Measurements from ENCODE around the gene NOTCH4.
"Not testable (repeated sequence)": the region's sequence is repeated elsewhere in the genome, so short reads cannot be mapped to it uniquely, and the experiment has no call there.

The NOTCH4 gene

DNA sequence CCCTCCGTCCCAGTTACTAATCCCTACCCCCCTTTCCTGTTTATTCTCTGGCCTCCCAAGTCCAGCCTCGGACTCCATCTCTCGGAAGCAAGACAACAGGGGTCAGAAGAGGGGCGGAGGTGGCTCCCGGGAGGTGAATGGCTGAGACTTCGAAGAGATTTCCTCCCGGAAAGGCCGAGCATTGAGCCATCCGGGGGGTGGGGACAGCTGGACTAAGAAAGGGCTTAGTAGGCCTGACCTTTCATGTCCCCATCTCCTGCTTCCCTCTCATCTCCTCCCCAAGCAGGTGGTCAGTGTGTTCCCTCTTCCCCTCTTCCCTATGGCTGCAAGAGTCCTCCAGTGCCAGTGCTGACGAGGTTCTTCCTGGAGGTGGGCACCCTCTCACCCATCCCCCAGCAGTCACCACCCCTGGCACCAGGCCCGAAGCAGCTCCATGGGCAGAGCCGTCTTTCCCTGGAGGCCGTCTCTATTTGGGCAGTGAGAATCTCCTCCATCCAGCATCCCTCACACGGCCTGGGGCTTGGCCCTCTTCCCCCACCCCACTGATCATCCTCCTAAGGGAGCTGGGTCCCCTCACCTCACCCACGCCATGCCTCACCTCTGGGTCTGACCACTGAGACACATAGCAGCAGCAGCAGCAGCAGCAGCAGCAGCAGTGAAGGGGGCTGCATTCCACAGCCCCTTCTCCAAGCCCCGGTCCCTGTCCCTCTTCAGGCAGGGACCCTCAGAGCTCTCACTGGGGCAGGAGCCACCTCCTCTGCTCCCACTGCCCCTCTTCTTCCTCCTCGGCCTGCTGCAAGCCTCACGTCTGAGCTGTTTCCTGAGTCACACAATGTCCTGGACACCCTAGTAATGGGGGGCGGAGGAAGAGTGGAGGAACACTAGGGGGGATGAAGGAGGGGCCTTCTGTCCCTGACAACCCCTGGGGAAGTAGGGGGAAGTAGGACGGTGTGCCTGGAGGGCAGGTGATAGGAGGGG lies at the start of gene NOTCH4:
Gene NOTCH4, minus strand, starts transcription at position 810 of the 978 bp plus-strand sequence. Its CDS starts 139 bp downstream, at position 671.
- no peak for DNase-seq (ENCODE audit: low read depth)

DNA sequence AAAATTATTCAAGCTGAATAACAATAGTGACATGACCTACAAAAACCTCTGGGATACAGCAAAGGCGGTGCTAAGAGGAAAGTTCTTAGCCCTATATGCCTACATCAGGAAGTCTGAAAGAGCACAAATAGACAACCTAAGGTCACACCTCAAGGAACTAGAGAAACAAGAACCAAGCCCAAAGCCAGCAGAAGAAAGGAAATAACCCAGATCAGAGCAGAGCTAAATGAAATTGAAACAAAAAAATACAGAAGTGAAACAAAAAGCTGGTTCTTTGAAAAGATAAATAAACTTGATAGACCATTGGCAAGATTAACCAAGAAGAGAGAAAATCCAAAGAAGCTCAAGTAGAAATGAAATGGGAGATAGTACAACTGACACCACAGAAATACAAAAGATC lies 47.6 kb upstream of the NOTCH4 start:
- DNase-seq (ENCODE audit: low read depth) = no peak

DNA sequence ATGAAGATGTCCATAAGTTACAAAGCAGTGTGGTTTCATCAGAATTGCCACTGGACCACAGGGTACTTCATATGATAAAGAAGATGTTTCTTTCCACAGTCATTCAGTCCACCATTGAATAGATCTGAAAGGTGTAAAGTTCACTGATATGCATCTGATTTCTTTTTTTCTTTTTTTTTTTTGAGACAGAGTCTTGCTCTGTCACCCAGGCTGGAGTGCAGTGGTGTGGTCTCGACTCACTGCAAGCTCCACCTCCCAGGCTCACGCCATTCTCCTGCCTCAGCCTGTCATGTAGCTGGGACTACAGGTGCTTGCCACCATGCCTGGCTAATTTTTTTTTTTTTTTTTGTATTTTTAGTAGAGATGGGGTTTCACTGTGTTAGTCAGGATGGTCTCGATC lies 44.6 kb upstream of the NOTCH4 start:
- not testable (repeated sequence) for DNase-seq (ENCODE audit: low read depth)

DNA sequence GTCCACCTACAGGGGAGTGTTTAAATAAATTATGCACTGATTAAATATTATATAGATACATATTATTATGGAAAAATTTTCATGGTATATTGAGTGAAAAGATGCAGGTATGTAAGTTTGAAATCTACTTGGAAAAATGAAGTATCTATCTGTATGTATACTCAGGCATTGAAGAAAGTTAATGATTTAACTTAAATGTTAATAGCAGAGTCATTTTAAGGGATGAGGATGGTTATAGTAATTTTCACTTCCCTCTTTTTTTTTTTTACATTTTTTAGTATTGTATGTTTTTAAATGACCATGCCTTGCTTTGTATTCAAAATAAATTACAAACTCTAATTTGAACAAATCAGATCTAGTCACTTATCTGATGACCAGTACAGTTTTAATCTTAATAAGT lies 43.2 kb upstream of the NOTCH4 start:
- DNase-seq (ENCODE audit: low read depth) = no peak

DNA sequence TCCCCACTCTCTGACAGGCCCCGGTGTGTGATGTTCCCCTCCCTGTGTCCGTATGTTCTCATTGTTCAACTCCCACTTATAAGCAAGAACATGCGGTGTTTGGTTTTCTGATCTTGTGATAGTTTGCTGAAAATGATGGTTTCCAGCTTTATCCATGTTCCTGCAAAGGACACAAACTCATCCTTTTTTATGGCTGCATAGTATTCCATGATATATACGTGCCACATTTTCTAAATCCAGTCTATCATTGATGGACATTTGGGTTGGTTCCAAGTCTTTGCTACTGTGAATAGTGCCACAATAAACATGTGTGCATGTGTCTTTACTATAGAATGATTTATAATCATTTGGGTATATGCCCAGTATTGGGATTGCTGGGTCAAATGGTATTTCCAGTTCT lies 33.4 kb upstream of the NOTCH4 start:
- not testable (repeated sequence) for DNase-seq (ENCODE audit: low read depth)

DNA sequence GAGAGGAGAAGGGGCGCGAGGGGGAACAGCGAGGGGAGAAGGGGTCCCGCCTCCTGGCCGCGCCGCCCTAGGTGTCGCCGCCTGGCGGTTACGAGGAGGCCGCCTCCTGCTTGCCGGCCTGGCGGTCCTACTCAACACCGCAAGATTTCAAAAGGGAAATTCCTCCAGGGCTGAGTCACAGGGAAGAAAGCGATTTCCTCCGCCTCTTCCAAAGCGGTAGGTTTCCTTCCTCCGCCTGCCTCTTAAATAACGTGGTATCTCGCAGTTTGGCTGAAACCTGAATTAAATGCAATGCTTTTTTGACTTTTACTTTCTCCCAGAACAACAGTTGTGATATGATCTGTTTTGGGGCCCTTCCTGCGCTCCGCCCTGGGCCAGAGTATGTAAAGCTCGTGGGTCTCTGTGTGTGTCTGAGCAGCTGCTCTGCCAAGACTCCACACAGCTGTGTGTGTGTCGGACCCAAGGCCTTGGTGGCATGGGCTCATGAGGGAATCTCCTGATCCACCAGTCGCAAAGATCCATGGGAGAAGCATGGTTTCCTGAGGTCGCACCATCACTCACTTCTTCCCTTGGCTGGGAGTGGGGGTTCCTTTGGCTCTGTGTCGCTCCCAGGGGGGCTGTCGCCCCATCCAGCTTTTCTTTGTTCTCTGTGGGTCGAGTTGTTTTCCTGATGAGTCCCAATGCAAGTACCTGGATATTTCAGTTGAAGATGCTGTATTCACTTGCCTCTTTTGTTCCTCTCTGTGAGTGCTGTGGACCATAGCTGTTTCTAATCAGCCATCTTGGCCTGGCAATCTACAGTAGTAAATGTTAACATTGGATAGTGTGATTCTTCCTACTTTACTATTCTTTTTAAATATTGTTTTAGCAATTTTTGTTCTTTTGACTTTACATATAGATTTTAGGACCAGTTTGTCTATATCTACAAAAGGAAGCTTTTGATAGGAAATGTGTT lies 31.6 kb upstream of the NOTCH4 start:
- peak; percentile 41 for DNase-seq (ENCODE audit: low read depth)

DNA sequence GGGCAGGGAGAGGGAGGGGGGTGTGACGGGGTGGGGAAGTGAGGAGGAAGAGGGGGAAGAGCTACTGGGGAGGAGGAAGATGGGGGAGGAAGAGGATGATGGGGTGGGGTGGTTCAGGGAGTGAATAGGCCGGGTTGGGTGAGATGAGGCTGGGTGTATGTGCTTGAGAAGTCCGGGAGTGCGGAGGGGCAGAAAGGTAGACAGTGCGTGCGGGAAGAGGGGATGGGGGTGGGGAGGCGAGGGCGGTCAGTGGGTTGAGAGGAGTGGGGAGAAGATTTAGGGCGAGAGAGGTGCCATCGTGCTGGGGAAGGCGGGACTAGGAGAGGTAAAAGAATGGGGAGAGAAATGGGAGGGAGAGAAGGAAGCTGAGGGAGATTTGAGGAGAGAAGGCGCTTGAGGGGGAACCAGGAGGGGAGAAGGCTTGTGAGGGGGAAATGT lies 30.9 kb upstream of the NOTCH4 start:
- no peak for DNase-seq (ENCODE audit: low read depth)

DNA sequence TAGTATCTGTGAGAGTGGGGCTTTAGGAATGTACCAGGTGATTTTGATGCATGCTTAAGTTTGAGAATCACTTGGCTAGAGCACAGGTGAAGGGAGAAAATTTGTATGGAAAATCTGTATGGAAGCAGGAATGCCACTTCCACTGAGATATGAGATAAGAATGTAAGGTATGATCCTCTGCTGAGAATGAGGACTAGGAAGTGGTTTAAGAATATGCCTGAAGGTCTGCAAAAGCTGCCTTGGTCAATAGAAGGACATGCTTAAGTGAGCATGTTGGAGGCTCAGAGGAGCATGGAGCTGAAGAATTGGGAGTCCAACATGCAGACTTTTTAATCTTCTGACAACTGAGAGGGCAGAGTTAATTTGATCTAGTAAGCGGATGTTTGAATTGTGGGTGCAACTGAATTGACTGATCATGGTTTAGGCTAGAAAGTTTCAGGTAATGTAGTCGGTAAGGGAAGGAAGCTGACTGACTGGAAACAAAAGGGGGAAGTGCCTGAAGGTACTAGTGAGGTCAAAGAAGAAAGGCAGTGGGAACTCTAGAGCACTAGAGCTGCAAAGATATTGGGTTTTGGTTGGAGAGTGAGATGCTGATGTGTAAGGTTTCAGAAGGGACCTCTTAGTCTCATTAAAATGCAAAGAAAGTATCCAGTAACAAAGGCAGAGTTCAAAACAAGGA lies 28.6 kb upstream of the NOTCH4 start:
- no peak for DNase-seq (ENCODE audit: low read depth)

DNA sequence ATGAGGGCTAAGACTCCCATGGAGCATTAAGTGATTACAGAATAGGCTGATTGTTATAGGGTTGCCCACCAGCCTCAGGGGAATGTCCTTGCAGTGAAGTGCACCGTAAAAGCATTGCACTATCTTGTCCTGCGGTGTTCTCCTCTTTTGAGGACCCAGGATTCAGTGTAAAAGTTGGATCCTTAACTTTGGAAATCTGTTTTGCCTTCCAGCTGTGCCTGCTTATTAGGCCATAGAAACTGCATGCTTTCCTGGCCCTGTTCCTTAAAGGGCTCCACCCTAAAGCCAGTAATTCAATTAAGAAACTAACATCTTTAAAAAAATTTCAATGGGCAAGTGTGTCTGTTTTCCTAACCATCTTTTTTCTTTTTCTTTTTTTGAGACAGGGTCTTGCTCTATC lies 25.4 kb upstream of the NOTCH4 start:
- DNase-seq (ENCODE audit: low read depth) = no peak

DNA sequence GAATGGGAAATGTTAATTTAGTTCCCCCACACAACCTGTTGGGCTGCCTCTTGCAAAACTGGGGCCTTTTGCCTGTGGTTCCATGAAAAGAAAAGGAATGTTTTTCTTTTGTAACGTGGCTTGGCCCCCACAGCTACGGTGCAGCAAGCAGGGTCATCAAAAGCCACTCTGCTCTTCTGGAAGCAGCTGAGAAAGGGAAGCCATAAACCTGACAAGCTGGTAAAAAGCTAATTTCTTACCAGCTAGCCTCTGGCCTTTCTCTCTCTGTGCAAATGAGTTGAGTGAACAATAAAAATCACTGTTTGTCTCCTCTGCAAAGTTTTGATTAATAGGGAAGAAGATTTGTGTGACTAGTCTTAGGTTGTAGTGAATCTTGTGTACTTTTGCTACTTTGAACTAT lies 23.5 kb upstream of the NOTCH4 start:
- DNase-seq (ENCODE audit: low read depth) = no peak

DNA sequence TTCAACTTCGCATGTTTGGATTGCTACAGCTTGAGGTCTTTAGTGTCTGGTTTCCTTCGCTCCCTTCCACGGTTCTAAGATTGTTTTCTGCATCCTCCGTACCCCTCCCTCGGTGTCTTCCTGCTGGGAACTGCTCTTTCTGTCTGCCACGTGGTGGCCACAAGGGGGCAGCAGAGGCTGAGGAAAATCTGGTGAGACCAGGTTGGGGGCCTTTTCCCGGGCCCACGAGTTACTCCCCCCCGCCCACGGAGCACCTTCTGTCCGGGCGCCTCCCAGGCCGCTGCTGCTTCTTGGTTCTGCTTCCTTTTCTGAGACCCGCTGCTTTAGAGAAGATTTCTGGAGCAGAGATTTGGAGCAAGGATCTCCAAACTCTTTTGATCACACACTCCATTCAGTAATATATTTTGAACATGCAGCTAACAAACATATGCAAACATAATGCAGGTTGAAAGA lies 21.1 kb upstream of the NOTCH4 start:
- DNase-seq (ENCODE audit: low read depth) = peak; percentile 56

DNA sequence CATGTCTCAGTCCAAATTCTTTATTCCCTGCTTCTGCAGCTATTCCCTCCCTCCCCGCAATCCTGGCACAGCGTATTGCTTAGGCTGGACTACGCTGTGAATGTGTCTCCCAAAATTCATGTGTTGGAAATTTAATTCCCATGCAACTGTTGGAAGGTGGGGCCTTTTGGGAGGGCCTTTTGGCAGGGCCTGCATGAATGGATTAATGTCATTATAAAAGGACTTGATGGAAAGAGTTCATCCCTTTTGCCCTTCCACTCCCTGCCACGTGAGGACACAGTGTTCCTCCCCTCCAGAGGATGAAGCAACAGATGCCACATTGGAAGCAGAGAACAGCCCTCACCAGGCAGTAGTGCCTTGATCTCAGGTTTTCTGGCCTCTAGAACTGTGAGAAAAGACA lies 20.4 kb upstream of the NOTCH4 start:
- DNase-seq (ENCODE audit: low read depth) = no peak

DNA sequence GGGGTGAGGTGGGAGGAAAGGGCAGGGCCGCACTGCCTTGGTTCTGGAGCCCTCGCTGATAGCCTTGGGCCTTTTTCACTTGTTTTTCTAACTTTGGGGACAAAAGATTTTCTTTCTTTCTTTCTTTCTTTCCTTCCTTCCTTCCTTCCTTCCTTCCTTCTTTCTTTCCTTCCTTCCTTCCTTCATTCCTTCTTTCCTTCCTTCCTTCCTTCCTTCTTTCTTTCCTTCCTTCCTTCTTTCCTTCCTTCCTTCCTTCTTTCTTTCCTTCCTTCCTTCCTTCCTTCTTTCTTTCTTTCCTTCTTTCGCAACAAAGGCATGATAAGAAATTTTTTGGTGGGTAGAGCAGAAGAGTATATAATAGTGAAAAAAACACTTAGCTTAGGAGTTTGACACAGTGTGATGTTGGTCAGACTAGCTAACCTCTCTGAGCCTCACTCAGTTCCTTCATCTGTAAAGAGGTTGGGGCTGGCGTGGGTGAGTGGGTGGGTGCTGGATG lies 18.5 kb upstream of the NOTCH4 start:
- not testable (repeated sequence) for DNase-seq (ENCODE audit: low read depth)

DNA sequence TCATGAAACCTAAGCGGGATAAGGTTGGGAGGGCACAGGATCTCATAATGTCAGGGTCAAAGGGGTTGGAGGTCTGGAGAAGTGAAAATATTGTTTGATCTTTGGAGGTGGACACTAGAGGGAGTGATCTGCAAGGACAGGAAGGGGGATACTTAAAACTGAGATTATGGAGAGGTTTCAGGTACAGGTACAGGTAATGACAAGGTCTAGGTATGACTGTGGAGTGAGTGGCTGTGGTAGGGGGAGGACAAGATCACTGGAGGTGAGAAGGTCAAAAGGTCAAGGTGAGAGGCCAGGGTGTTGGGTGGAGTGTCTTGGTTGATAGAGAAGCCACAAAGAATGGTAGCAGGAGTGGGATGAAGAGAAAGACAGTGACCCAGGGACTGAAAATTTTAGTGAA lies 16.8 kb upstream of the NOTCH4 start:
- DNase-seq (ENCODE audit: low read depth) = no peak

DNA sequence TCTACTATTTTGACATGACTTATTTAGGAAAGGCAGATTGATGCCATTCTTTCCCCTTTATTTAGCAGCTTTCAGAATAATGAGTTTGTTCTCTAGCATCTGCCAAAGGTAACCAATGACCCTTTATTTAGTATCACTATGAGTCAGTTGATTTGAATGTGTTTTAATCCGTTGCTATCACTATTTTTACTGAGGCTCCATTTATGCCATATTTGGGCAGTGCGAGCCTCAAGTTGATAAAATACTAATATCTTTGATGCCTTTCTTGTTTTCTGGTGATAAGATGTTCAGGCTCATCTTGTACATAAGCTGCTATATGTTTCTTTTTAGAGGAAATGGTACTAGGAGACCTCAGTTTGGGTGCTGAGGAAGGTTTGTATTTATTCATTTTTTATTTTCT lies 15.6 kb upstream of the NOTCH4 start:
- DNase-seq (ENCODE audit: low read depth) = no peak

DNA sequence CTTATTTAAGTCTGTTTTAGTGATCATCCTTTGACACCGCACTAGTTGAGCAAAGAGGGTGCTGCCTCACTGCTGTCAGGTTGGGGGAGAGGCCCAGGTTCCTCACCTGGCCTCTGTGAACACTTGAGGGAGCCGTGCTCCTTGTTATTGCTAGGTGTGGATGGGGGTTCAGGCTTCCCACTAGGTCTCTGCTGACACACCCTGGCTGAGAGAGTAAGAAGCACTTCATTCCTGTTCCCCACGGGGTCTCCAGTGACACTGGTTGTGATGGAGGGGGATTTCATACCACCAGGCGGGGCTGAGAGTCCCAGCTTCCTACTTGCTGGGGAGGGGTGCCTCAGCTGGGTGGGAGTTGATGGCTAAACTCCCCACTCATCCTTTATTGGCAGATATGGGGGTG lies 11.1 kb upstream of the NOTCH4 start:
- DNase-seq (ENCODE audit: low read depth) = no peak

DNA sequence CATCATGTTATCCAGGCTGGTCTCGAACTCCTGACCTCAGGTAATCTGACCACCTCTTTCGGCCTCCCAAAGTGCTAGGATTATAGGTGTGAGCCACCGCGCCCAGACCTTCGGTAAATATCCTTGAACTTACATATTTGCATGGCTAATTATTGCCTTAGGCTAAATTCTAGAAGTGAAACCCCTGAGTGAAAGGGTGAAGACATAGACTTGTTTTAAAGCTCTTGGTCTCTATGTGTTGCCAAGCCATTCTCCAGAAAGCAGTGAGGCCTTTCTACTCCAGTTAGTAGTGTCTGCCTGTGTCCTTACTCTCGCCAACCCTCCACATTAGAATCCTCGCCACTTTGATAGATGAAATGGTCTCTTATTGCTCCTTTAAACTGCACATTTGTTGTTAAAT lies 2.6 kb upstream of the NOTCH4 start:
- DNase-seq (ENCODE audit: low read depth) = no peak

DNA sequence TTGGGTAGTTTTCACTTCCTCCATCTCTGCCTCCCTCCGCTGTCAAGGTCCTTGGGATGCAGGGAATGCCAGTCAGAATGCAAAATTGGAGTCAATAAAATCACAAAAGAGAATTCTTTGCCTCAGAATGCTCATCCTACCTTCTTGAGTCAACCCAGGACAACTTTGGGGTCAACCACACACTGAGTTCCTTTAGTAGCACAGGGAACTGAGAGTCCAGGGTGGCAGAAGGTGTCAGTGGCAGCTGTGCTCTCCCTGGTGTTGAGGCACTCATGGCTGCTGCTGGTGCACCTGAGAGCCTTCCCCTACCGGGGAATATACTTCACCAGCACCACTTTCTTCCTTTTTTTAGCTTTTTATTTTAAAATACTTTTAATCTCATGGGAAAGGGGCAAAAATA lies 829 bp upstream of the NOTCH4 start:
- DNase-seq (ENCODE audit: low read depth) = no peak

DNA sequence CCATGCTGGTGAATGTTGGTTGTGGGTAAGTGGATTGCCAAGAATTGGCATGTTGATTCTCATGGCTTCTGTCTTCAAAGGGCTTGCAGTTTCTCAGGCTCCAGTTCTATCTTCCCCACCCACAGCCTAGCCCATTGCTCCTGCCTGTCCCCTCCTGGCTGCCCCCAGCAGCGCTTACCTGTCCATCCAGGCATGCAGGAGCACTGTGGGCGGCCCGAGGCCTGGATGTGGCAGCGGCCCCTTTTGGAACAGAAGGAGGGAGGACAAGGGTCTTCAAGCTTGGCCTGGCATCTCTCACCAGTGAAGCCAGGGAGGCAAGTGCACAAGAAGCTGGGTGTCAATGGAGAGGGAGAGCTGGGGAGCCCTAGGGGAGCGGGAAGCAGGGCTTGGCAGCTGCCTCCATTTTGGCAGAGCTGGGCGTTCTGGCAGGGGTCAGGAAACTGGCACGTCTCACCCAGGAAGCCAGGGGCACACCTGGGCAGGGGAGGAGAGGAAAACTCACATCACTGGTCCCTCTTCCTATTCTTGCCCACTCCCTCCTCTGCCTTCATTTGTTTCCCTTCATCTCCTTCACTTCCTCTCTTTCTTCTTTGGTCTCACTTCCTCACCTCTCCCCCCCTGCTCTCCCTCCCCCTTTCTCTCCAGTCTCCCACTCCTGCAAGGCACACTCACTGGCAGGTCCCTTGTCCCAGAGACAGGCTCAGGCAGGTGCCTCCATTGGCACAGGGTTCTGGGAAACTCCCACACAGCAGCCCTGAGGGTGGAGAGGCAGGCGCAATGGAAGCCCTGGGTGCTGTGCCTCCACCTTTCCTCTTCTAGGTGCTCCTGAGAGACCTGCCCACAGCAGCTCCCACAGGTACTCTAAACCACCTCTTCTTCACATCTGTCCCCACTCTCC lies 1.3 kb downstream of the NOTCH4 start:
- no peak for DNase-seq (ENCODE audit: low read depth)

DNA sequence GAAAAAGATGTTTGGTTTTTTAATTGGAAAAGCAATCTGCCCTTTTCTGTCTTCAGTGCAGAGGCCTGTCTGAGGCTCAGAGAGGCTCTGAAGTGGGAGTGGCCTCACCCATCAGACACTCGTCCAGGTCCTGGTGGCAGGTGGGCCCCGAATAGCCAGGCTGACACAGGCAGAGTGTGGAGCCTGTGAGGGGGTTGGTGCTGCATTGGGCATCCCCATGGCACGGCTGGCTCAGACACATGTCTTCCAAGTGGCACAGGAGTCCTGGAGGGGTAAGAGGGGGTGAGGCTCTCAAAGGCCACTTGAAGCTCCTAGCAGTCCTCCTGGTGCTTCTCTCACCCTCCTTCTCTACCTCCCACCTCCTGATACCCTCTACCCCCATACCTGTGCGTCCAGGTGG lies 3.8 kb downstream of the NOTCH4 start:
- DNase-seq (ENCODE audit: low read depth) = no peak

DNA sequence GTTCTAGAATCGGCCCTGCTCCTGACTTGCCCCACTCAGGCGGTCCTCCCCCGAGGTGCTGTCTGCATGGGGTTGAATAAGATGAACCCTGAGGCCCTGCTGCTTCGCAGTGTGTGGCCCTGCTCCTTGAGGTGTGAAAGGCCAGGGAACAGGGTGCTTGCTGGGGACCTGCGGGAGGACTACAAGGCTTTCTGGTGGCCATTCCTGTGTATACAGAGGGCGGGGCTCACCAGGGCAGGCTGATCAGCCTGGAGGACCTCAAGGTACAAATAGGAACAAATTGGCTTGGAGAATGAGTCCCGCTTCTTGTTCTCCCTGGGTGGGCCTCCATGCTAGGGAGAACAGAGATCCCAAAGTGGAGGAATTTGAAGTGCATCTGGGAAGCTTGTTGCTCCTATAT lies 5.7 kb downstream of the NOTCH4 start:
- DNase-seq (ENCODE audit: low read depth) = no peak
